Panc1 (cell line): Measurements from ENCODE around the gene ZC3H7B.
A peak's percentile ranks its signal among the peaks of the same experiment; 100 is the strongest.

Experiments used
- POLR2AphosphoS5 ChIP-seq: IDR thresholded peaks from 2 replicates; pipeline ENCODE4 v1.6.1; 2012; ENCODE audit warnings: mild to moderate bottlenecking, low read depth, low read length, moderate library complexity
- TCF7L2 ChIP-seq: IDR thresholded peaks from 2 replicates; pipeline ENCODE4 v1.6.1; 2011; ENCODE audit warnings: mild to moderate bottlenecking, low read depth, low read length, inconsistent platforms
- TF ChIP-seq, protein P1 (sequence below): fragments of 450-650 bp; IDR thresholded peaks from 2 replicates; pipeline ENCODE4 v1.5.1; 2017; ENCODE audit warnings: mild to moderate bottlenecking
- TF ChIP-seq, protein P2 (sequence below), 2 experiments: IDR thresholded peaks; 2 replicates each; pipeline ENCODE4 v1.6.1; 2011 to 2012; ENCODE audit warnings: low read depth in 2 of 2, control low read depth in 1 of 2, low read length in 1 of 2, mild to moderate bottlenecking in 1 of 2, moderate library complexity in 1 of 2; ENCODE audit not compliant: insufficient read depth in 1 of 2

- TF ChIP-seq, protein P1, sequence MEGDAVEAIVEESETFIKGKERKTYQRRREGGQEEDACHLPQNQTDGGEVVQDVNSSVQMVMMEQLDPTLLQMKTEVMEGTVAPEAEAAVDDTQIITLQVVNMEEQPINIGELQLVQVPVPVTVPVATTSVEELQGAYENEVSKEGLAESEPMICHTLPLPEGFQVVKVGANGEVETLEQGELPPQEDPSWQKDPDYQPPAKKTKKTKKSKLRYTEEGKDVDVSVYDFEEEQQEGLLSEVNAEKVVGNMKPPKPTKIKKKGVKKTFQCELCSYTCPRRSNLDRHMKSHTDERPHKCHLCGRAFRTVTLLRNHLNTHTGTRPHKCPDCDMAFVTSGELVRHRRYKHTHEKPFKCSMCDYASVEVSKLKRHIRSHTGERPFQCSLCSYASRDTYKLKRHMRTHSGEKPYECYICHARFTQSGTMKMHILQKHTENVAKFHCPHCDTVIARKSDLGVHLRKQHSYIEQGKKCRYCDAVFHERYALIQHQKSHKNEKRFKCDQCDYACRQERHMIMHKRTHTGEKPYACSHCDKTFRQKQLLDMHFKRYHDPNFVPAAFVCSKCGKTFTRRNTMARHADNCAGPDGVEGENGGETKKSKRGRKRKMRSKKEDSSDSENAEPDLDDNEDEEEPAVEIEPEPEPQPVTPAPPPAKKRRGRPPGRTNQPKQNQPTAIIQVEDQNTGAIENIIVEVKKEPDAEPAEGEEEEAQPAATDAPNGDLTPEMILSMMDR, result no peak
- TF ChIP-seq POLR2AphosphoS5 (peak; percentile 33; the same call in 1 of the 2 replicates), TCF7L2 (no peak)
- TF ChIP-seq, protein P2, sequence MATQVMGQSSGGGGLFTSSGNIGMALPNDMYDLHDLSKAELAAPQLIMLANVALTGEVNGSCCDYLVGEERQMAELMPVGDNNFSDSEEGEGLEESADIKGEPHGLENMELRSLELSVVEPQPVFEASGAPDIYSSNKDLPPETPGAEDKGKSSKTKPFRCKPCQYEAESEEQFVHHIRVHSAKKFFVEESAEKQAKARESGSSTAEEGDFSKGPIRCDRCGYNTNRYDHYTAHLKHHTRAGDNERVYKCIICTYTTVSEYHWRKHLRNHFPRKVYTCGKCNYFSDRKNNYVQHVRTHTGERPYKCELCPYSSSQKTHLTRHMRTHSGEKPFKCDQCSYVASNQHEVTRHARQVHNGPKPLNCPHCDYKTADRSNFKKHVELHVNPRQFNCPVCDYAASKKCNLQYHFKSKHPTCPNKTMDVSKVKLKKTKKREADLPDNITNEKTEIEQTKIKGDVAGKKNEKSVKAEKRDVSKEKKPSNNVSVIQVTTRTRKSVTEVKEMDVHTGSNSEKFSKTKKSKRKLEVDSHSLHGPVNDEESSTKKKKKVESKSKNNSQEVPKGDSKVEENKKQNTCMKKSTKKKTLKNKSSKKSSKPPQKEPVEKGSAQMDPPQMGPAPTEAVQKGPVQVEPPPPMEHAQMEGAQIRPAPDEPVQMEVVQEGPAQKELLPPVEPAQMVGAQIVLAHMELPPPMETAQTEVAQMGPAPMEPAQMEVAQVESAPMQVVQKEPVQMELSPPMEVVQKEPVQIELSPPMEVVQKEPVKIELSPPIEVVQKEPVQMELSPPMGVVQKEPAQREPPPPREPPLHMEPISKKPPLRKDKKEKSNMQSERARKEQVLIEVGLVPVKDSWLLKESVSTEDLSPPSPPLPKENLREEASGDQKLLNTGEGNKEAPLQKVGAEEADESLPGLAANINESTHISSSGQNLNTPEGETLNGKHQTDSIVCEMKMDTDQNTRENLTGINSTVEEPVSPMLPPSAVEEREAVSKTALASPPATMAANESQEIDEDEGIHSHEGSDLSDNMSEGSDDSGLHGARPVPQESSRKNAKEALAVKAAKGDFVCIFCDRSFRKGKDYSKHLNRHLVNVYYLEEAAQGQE (IDR thresholded peaks at IDR 0.05; ENCODE audit: insufficient read depth in 1 of 2, low read depth in 2 of 2, low read length in 1 of 2), result no peak
Observed at GRCh38 chr22:41285441-41285819, 15.9 kb upstream of the ZC3H7B start.
